GM15510 (cell line): ENCODE results near the gene TUB.

Source experiments
- POLR2A ChIP-seq: IDR thresholded peaks from 3 replicates; pipeline ENCODE4 v1.6.1; 2011; ENCODE audit warnings: borderline replicate concordance; ENCODE audit not compliant: insufficient read length; ENCODE audit errors: extremely low read depth

TUB gene

GRCh38 chr11:8080674-8081590 is at the start of gene TUB:
Gene TUB, plus strand, starts transcription at chr11:8081211. Its CDS starts 300 bp downstream, at chr11:8081511.
- no peak for TF ChIP-seq POLR2A

GRCh38 chr11:8031248-8032115 is 49.5 kb upstream of the TUB start:
- TF ChIP-seq POLR2A: no peak

DNA sequence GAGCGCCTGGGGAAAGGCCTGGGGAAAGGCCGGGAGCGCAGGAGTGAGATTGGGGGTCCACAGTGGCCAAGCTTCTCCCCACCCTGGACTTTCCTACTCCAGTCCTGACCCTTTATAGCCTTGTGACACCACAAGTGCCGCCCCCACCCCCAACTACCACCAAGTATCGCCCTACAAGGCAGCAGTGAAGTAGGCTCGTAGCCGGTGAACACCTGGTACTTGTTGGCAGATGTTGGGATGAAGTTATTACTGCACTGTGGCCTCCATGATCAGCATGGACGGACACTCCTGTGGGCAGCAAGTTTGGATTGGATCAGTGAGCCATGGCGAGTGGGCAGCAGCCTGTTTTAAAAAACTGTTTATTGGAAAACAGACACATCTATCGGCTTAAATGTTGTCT is 48.9 kb upstream of the TUB start:
- TF ChIP-seq POLR2A: no peak

DNA sequence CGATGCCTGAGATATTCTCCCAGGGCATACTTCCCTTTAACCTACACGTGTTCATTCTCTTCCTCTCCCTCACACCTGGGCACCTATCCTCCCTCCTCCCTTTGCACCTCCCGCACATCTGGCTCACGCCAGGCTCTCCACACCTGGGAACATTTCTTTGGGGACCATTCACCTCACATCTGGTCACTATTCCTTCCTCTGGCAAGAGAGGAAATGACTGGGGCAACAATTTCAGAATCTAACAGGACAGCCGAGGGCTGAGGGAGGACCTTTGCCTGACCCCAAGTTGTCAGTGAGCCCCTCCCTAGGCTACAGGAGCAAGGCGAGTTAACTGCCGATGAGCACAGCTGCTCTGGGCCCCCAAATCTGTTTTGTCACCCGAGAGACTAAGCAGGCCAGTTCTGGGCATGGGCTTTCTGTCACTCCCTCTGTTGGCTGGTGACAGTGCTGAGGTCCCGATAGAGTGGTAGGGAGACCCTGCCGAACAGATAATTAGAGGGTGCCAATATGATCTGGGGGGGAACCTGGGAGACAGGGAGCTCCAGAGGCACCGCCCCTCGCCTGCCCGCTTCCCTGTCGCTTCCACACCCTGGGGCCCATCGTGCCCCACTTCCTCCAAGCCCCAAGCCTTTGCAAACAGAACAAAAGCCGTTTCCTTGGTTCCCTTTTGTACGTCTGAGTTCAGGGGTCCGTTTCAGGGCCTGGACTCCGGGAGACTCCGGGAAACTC is 48.3 kb upstream of the TUB start:
- no peak for TF ChIP-seq POLR2A

DNA sequence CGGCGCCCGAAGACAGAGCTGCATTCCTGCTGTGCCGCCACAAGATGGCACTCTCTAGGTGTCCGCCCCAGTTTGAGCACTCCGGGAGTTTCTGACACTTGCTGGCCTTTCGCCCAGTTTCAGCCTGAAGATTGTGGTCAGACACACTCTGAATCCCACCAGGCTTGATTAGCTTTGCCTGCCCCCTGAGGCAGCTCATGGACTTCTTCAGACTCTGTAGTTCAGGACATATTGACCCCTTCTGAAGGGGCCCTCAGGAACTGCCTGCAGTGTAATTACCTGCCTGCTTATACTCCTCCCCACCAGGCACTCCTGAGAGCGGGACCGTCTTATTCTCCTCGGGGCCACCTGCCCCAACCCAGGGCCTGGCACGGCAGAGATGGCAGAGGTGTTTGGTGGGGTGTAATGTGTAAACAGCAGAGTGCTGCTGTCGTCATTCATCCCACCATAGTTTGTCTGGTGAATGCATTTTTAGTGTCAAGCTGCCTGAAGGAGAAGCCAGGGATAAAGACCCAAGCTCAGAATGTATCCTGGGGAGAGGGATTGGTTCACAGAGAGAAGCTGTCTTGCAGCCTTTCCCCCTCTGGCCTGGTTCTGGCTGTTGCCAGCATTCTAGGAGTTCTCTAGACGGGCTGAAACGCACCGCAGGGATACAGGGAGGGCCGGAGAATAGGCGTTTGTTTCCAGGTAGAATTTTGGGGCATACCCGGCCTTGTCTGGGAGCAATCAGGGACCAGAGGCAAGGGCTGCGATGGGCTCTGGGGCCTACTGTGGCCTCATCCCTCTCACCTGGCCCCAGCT is 47.5 kb upstream of the TUB start:
- TF ChIP-seq POLR2A: no peak

DNA sequence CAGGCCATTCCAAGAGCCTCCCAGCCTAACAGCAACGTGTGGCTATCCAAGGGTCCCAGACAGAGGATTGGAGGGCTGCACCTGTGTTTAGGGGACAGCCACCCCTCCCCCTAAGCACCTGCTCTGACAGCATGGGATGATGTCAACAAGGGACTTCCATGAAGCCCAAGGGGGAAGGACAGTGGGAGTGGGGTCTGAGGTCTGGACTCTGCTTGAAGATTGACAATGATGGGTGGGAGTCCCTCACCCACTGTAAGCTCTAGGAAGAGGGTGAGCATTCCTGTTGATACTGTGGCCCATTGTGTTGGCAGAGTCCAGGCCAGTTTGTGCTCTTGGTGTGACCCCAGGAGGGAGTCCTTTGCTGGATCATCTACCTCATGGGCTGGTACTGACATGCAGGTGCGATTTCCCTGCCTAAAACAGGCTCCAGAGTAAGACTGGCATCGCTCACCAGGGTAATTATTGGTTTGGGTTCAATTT is 46.9 kb upstream of the TUB start:
- TF ChIP-seq POLR2A: no peak

DNA sequence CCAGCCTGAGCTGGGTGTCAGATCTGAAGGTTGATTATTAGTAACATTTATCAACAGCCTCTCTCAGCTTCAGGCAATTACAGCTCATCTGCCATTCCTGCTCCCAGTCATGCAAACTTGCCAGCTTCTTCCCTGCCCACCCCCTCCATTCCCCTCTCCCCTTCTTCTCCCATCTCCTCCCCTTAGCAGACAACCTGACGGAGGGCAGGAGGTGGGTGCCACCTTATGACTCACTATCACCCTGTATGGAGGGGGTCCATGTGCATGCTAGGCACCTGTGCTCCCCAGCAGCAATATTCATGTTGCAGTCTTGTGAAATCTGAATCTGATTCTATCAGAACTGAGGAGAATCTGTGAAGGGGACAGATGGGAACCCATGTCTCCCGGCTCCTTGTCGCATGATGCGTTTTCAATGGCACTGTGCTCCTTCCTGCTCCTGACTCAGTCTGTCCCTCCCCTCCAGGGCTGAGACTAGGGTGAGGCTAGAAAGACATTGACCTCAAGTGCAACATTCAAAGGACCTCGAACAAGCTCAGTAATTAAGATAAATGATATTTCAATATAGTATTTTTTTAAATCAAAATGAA is 46.3 kb upstream of the TUB start:
- no peak for TF ChIP-seq POLR2A

DNA sequence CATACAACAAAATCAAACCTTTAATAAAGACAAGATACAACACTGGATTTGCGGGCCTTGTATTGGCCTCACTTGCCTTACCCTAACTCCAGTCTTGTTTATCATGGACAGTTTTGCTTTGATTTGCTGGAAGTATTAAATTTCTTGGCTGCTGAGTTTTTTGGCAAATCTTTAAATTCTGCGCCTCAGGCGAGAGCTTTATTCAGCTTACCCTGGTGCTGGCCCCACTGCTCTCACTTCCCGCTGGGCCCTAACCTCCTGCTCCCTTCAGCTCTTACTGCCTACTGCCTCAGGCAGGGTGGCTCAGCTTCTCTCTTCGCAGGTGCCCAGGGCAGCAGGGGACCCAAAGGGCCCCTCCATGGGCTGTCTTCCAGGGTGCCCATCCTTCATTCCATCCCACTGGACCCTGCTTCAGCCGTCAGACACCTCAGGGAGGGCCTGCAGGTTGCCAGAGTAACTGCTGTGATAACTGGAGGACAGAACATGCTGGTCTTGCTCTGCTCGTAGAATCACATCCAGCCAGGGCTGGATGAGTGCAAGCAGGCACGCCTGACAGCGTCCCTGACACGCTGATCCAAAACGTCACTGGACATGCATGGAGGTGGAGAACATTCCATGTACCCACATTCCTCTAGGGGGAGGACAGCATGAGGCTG is 45.7 kb upstream of the TUB start:
- no peak for TF ChIP-seq POLR2A

- TF ChIP-seq POLR2A: no peak
Observed at GRCh38 chr11:8036002-8036802, 44.8 kb upstream of the TUB start.

GRCh38 chr11:8036986-8037385 is 44.0 kb upstream of the TUB start:
- TF ChIP-seq POLR2A: no peak

- no peak for TF ChIP-seq POLR2A
Observed at GRCh38 chr11:8038393-8038792, 42.6 kb upstream of the TUB start.

DNA sequence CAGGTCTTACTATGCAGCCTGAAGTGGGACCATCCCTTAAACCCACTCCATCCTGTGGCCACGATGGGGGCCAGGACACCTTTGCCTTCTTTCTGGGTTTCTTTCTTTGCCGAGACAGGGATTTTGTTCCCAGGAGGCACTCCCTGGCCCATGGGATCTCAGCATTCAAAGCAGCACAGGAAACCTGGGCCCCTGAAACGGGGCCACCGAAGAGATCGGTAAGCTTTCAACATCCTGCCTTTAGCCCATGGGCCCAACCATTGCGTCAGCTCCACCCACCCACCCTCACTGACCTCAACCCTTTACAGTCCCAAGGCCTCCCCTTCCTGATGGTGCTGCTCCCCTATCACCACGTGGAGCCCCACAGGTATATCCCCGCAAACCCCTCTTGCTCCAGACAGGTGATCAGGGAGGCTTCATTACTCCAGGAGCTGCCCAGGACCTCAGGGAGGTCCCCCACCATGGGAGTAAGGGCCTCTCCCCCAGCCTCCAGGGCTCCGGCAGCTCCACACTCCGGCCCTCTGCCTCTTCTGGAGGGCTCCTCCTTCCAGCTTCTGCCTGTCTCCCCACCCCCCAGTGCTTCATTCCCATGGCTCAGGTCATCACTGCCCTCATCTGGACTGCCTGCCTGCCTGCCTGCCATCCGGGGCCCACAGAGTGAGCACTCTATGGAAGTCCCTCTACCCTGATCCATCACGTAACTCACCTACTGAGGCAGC is 42.0 kb upstream of the TUB start:
- TF ChIP-seq POLR2A: no peak
